Measurements from ENCODE around the gene DGKZ.

The DGKZ gene

GRCh38 chr11:46335890-46336562 is 11.2 kb upstream of the DGKZ start:
- H3K4me1 ChIP-seq (ENCODE audit: insufficient read depth, low read length, severe bottlenecking), result no peaks in the 10 kb centered on the region
- TF ChIP-seq CTCF (IDR thresholded peaks at IDR 0.05; ENCODE audit: low read length), result no peak
- no peaks in the 10 kb centered on the region for H3F3A ChIP-seq (ENCODE audit: insufficient read depth, low read length)
- no peaks in the 10 kb centered on the region for H3K36me3 ChIP-seq (ENCODE audit: insufficient read depth, low read length)
- no peak overlapping the region for H3K9ac ChIP-seq (ENCODE audit: low read length)
- no peaks in the 10 kb centered on the region for H3K9me2 ChIP-seq (ENCODE audit: low read depth, low read length)
- no peaks in the 10 kb centered on the region for H4K20me1 ChIP-seq (ENCODE audit: insufficient read depth, low read length)
- no peak overlapping the region for H3K4me3 ChIP-seq (ENCODE audit: low read depth, low read length, poor library complexity, severe bottlenecking)
- H2AFZ ChIP-seq (ENCODE audit: low read length), result no peak overlapping the region
- H3K9me3 ChIP-seq (ENCODE audit: low read length), result no peaks in the 10 kb centered on the region
- H3K4me2 ChIP-seq (ENCODE audit: low read length), result no peak overlapping the region
- no peaks in the 10 kb centered on the region for H3K79me2 ChIP-seq (ENCODE audit: insufficient read depth, low read length)
- peaks cover 24% of the 10 kb centered on the region; the same call in 1 of the 2 replicates for H3K27me3 ChIP-seq (ENCODE audit: insufficient read depth, low read length)
- H3K27ac ChIP-seq (ENCODE audit: low read depth, low read length, poor library complexity, severe bottlenecking), result no peak overlapping the region

- H3K4me3 ChIP-seq (ENCODE audit: low read depth, low read length, poor library complexity, severe bottlenecking), result no peak overlapping the region
- H3F3A ChIP-seq (ENCODE audit: insufficient read depth, low read length), result no peaks in the 10 kb centered on the region
- no peak overlapping the region for H3K27ac ChIP-seq (ENCODE audit: low read depth, low read length, poor library complexity, severe bottlenecking)
- no peaks in the 10 kb centered on the region for H3K79me2 ChIP-seq (ENCODE audit: insufficient read depth, low read length)
- H2AFZ ChIP-seq (ENCODE audit: low read length), result no peak overlapping the region
- no peaks in the 10 kb centered on the region for H3K9me3 ChIP-seq (ENCODE audit: low read length)
- H3K9me2 ChIP-seq (ENCODE audit: low read depth, low read length), result no peaks in the 10 kb centered on the region
- no peaks in the 10 kb centered on the region for H3K36me3 ChIP-seq (ENCODE audit: insufficient read depth, low read length)
- TF ChIP-seq CTCF (IDR thresholded peaks at IDR 0.05; ENCODE audit: low read length), result no peak
- TF ChIP-seq EZH2 (IDR thresholded peaks at IDR 0.05; ENCODE audit: borderline replicate concordance, low read length), result no peak
- peaks cover 19% of the 10 kb centered on the region; the same call in 1 of the 2 replicates for H3K27me3 ChIP-seq (ENCODE audit: insufficient read depth, low read length)
- H3K4me1 ChIP-seq (ENCODE audit: insufficient read depth, low read length, severe bottlenecking), result no peaks in the 10 kb centered on the region
- no peaks in the 10 kb centered on the region for H4K20me1 ChIP-seq (ENCODE audit: insufficient read depth, low read length)
- H3K4me2 ChIP-seq (ENCODE audit: low read length), result no peak overlapping the region
- no peak overlapping the region for H3K9ac ChIP-seq (ENCODE audit: low read length)
Measured at GRCh38 chr11:46336563-46337180, 10.6 kb upstream of the DGKZ start.

GRCh38 chr11:46337626-46338345 is 9.5 kb upstream of the DGKZ start:
- Histone ChIP-seq H3K27ac (ENCODE audit: low read depth, low read length, poor library complexity, severe bottlenecking) (no peak overlapping the region), H3K4me3 (ENCODE audit: low read depth, low read length, poor library complexity, severe bottlenecking) (no peak overlapping the region), H3K4me1 (ENCODE audit: insufficient read depth, low read length, severe bottlenecking) (no peaks in the 10 kb centered on the region), H3K27me3 (ENCODE audit: insufficient read depth, low read length) (peaks cover 12% of the 10 kb centered on the region; the same call in 1 of the 2 replicates), H3K9me2 (ENCODE audit: low read depth, low read length) (no peaks in the 10 kb centered on the region), H4K20me1 (ENCODE audit: insufficient read depth, low read length) (no peaks in the 10 kb centered on the region), H3K36me3 (ENCODE audit: insufficient read depth, low read length) (no peaks in the 10 kb centered on the region), H3K9me3 (ENCODE audit: low read length) (no peaks in the 10 kb centered on the region), H3K9ac (ENCODE audit: low read length) (no peak overlapping the region), H3K79me2 (ENCODE audit: insufficient read depth, low read length) (no peaks in the 10 kb centered on the region), H3F3A (ENCODE audit: insufficient read depth, low read length) (no peaks in the 10 kb centered on the region), H3K4me2 (ENCODE audit: low read length) (no peak overlapping the region), H2AFZ (ENCODE audit: low read length) (no peak overlapping the region)
- TF ChIP-seq CTCF (IDR thresholded peaks at IDR 0.05; ENCODE audit: low read length) (no peak), EZH2 (IDR thresholded peaks at IDR 0.05; ENCODE audit: borderline replicate concordance, low read length) (no peak)
